ENCODE measurements around the gene FTCDNL1. TPM values are rescaled to one million over a fixed set of nuclear protein-coding genes. Genes with fewer than 3 reads are reported as not detected.

FTCDNL1 gene
- total RNA-seq, 1 experiment from 2014 or later, result 0.11 TPM

- Histone ChIP-seq H3K27me3 (ENCODE audit: low read length) (peaks cover 37% of the 10 kb centered on the region), H3K9ac (ENCODE audit: low read length) (no peak overlapping the region), H3K9me2 (replicated peaks; ENCODE audit: low read length) (no peaks in the 10 kb centered on the region), H3K9me3 (ENCODE audit: low read length) (no peaks in the 10 kb centered on the region), H3K4me3 (ENCODE audit: low read length) (no peak overlapping the region), H3K79me2 (ENCODE audit: low read length) (no peaks in the 10 kb centered on the region), H3K27ac (ENCODE audit: low read length) (no peak overlapping the region), H3F3A (ENCODE audit: low read length, unreplicated experiment) (no peaks in the 10 kb centered on the region), H3K4me2 (ENCODE audit: low read length) (no peak overlapping the region), H3K4me1 (ENCODE audit: insufficient read depth, low read length) (no peaks in the 10 kb centered on the region), H2AFZ (ENCODE audit: low read length) (no peak overlapping the region), H4K20me1 (ENCODE audit: low read length) (no peaks in the 10 kb centered on the region), H3K36me3 (ENCODE audit: low read depth, low read length) (no peaks in the 10 kb centered on the region)
- CTCF ChIA-PET, result no interaction called here
- POLR2A ChIA-PET (ENCODE audit: unreplicated experiment), result no interaction called here
- ATAC-seq (no peak), DNase-seq (no peak)
- intact Hi-C loops (cut with micrococcal nuclease), result no loop called here
- no peak for TF ChIP-seq CTCF (conservative IDR thresholded peaks at IDR 0.05; ENCODE audit: low read depth, low read length)
- no peak for TF ChIP-seq EZH2 (IDR thresholded peaks at IDR 0.05; ENCODE audit: low read length, unreplicated experiment)
- TF ChIP-seq EZH2phosphoT487 (IDR thresholded peaks at IDR 0.05; ENCODE audit: borderline replicate concordance, low read length), result no peak
- BruUV-seq (replicated peaks), result no TSS peak
These were observed 32.2 kb downstream of the FTCDNL1 start for GRCh38 chr2:199818754-199819153.

- Histone ChIP-seq H3K9me2 (replicated peaks; ENCODE audit: low read length) (no peaks in the 10 kb centered on the region), H3K9ac (ENCODE audit: low read length) (no peak overlapping the region), H3K9me3 (ENCODE audit: low read length) (no peaks in the 10 kb centered on the region), H3K36me3 (ENCODE audit: low read depth, low read length) (no peaks in the 10 kb centered on the region), H3F3A (ENCODE audit: low read length, unreplicated experiment) (no peaks in the 10 kb centered on the region), H3K4me1 (ENCODE audit: insufficient read depth, low read length) (no peaks in the 10 kb centered on the region), H2AFZ (ENCODE audit: low read length) (no peak overlapping the region), H3K4me3 (ENCODE audit: low read length) (no peak overlapping the region), H3K27ac (ENCODE audit: low read length) (no peak overlapping the region), H3K79me2 (ENCODE audit: low read length) (no peaks in the 10 kb centered on the region), H3K27me3 (ENCODE audit: low read length) (peaks cover 42% of the 10 kb centered on the region), H3K4me2 (ENCODE audit: low read length) (no peak overlapping the region), H4K20me1 (ENCODE audit: low read length) (no peaks in the 10 kb centered on the region)
- intact Hi-C loops (cut with micrococcal nuclease), result no loop called here
- CTCF ChIA-PET, result no interaction called here
- DNase-seq (no peak), ATAC-seq (no peak)
- POLR2A ChIA-PET (ENCODE audit: unreplicated experiment), result no interaction called here
- BruUV-seq (replicated peaks), result no TSS peak
- TF ChIP-seq CTCF (conservative IDR thresholded peaks at IDR 0.05; ENCODE audit: low read depth, low read length) (no peak), EZH2phosphoT487 (IDR thresholded peaks at IDR 0.05; ENCODE audit: borderline replicate concordance, low read length) (no peak), EZH2 (IDR thresholded peaks at IDR 0.05; ENCODE audit: low read length, unreplicated experiment) (no peak)
These were observed 33.0 kb downstream of the FTCDNL1 start for GRCh38 chr2:199818026-199818425.

- H4K20me1 ChIP-seq (ENCODE audit: low read length), result no peaks in the 10 kb centered on the region
- ATAC-seq, result no peak
- CTCF ChIA-PET, result no interaction called here
These were observed 36.2 kb downstream of the FTCDNL1 start for GRCh38 chr2:199814817-199815211.

More at GRCh38 chr2:199814817-199815211, 36.2 kb downstream of the FTCDNL1 start:
- peaks cover 73% of the 10 kb centered on the region for H3K27me3 ChIP-seq (ENCODE audit: low read length)
- no peak for TF ChIP-seq EZH2phosphoT487 (IDR thresholded peaks at IDR 0.05; ENCODE audit: borderline replicate concordance, low read length)
- no peak for TF ChIP-seq EZH2 (IDR thresholded peaks at IDR 0.05; ENCODE audit: low read length, unreplicated experiment)
- TF ChIP-seq CTCF (conservative IDR thresholded peaks at IDR 0.05; ENCODE audit: low read depth, low read length), result no peak
- no peak overlapping the region for H3K4me2 ChIP-seq (ENCODE audit: low read length)
- POLR2A ChIA-PET (ENCODE audit: unreplicated experiment), result no interaction called here
- H3F3A ChIP-seq (ENCODE audit: low read length, unreplicated experiment), result no peaks in the 10 kb centered on the region
- BruUV-seq (replicated peaks), result no TSS peak
- H3K9me3 ChIP-seq (ENCODE audit: low read length), result no peaks in the 10 kb centered on the region
- H3K4me1 ChIP-seq (ENCODE audit: insufficient read depth, low read length), result no peaks in the 10 kb centered on the region
- H3K9ac ChIP-seq (ENCODE audit: low read length), result no peak overlapping the region
- intact Hi-C loops (cut with micrococcal nuclease), result no loop called here
- no peak for DNase-seq
- H3K4me3 ChIP-seq (ENCODE audit: low read length), result no peak overlapping the region
- no peaks in the 10 kb centered on the region for H3K79me2 ChIP-seq (ENCODE audit: low read length)
- H3K36me3 ChIP-seq (ENCODE audit: low read depth, low read length), result no peaks in the 10 kb centered on the region
- H2AFZ ChIP-seq (ENCODE audit: low read length), result no peak overlapping the region
- no peaks in the 10 kb centered on the region for H3K9me2 ChIP-seq (replicated peaks; ENCODE audit: low read length)
- H3K27ac ChIP-seq (ENCODE audit: low read length), result no peak overlapping the region

All from PC-3 (cell line).